Erythroblast (primary cell): ENCODE measurements around the gene DNAH11.
A peak's percentile ranks its signal among the peaks of the same experiment; 100 is the strongest.

Experiments used
- DNase-seq, 2 experiments: peaks; one replicate each; lab custom pipeline; 2025; lab: John Stamatoyannopoulos, UW
- GATA1 ChIP-seq: IDR thresholded peaks from 2 replicates; pipeline ENCODE4 v1.6.1; 2011; ENCODE audit warnings: low read depth, mild to moderate bottlenecking, control low read depth, low read length, moderate library complexity
- POLR2A ChIP-seq: IDR thresholded peaks from 2 replicates; pipeline ENCODE4 v1.6.1; 2011; ENCODE audit warnings: mild to moderate bottlenecking, low read length

The DNAH11 gene

GRCh38 chr7:21538936-21539495 is 3.8 kb upstream of the DNAH11 start:
- DNase-seq, result no peak
- no peak for TF ChIP-seq POLR2A
- no peak for TF ChIP-seq GATA1

- peak; percentile 15 to 18 for DNase-seq
- TF ChIP-seq GATA1, result no peak
- TF ChIP-seq POLR2A, result no peak
Measured at GRCh38 chr7:21543528-21544302, 876 bp downstream of the DNAH11 start.

GRCh38 chr7:21544303-21544656 is 1.4 kb downstream of the DNAH11 start:
- no peak for DNase-seq
- TF ChIP-seq POLR2A (no peak), GATA1 (no peak)

GRCh38 chr7:21544715-21545114 is 1.9 kb downstream of the DNAH11 start:
- no peak for DNase-seq
- TF ChIP-seq GATA1 (no peak), POLR2A (no peak)

- TF ChIP-seq GATA1 (no peak), POLR2A (no peak)
- DNase-seq, result no peak
Measured at GRCh38 chr7:21547501-21547900, 4.7 kb downstream of the DNAH11 start.

GRCh38 chr7:21548491-21548890 is 5.7 kb downstream of the DNAH11 start:
- no peak for DNase-seq
- no peak for TF ChIP-seq POLR2A
- no peak for TF ChIP-seq GATA1

- no peak for DNase-seq
- TF ChIP-seq GATA1 (no peak), POLR2A (no peak)
Measured at GRCh38 chr7:21550076-21550475, 7.2 kb downstream of the DNAH11 start.

GRCh38 chr7:21550821-21551531 is 8.1 kb downstream of the DNAH11 start:
- TF ChIP-seq POLR2A (no peak), GATA1 (no peak)
- DNase-seq, result no peak

- no peak for DNase-seq
- TF ChIP-seq POLR2A, result no peak
- TF ChIP-seq GATA1, result no peak
Measured at GRCh38 chr7:21562385-21562784, 19.5 kb downstream of the DNAH11 start.

GRCh38 chr7:21565614-21566013 is 22.8 kb downstream of the DNAH11 start:
- no peak for DNase-seq
- TF ChIP-seq GATA1, result no peak
- no peak for TF ChIP-seq POLR2A

- DNase-seq, result no peak
- TF ChIP-seq GATA1, result no peak
- no peak for TF ChIP-seq POLR2A
Measured at GRCh38 chr7:21566094-21566493, 23.3 kb downstream of the DNAH11 start.

GRCh38 chr7:21568762-21569161 is 25.9 kb downstream of the DNAH11 start:
- DNase-seq, result peak; percentile 27 to 36
- TF ChIP-seq POLR2A (no peak), GATA1 (no peak)

GRCh38 chr7:21572331-21573313 is 29.8 kb downstream of the DNAH11 start:
- TF ChIP-seq POLR2A (no peak), GATA1 (no peak)
- DNase-seq, result no peak
